ENCODE results near the gene PRKG1.
"Not testable (repeated sequence)": the region's sequence is repeated elsewhere in the genome, so short reads cannot be mapped to it uniquely, and the experiment has no call there.

Gene PRKG1

GRCh38 chr10:51327432-51327831 is 253.1 kb downstream of the PRKG1 start:
- DNase-seq (ENCODE audit: low spot score), result no peak

- no peak for DNase-seq (ENCODE audit: low spot score)
Measured at GRCh38 chr10:51340366-51340765, 266.1 kb downstream of the PRKG1 start.

DNA sequence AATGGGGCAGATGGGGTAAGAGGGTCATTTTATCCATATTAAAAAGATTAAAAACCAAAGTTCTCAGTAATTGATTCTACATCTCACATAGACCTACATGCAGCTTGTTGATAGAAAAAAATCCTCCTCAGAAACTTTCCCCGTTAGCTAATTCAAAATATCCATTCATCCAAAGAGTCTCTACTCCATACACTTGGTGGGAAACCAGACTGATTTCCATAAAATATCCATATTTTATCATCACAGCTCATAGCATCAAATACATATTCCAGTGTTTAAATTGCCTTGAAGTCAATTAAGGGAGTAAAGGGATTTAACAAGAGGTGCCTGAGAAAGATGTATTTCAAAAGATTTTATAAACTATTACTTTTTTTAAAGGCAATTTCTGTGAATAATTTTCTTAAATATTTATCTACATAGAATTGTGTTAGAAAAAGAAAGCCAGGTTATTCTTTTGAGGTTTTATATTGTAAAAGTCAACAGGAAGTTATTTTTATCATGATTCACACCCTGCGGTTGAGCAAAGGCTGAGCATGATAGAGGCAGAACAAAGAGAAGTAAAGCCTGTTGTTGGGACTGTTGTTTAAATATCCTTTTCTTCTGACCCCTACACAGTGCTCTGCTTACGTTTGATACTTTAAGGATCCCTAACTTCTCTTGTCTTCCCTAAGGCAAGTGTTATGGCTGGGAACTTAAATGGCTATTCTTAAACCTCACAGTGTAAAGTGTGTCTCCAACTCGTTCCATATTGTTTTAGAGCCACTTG is 266.7 kb downstream of the PRKG1 start:
- peak; percentile 8 for DNase-seq (ENCODE audit: low spot score)

DNA sequence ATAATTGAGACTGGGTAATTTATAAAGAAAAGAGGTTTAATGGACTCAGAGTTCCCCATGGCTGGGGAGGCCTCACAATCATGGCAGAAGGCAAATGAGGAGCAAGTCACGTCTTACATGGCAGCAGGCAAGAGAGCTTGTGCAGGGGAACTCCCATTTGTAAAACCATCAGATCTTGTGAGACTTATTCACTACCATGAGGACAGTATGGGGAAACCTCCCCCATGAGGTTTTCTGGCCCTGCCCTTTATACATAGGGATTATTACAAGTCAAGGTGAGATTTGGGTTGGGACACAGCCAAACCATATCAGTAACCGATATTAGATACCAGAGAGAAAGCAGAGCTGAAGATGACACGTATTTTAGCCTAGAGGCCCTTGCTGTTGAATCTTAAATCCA is 267.5 kb downstream of the PRKG1 start:
- not testable (repeated sequence) for DNase-seq (ENCODE audit: low spot score)

DNA sequence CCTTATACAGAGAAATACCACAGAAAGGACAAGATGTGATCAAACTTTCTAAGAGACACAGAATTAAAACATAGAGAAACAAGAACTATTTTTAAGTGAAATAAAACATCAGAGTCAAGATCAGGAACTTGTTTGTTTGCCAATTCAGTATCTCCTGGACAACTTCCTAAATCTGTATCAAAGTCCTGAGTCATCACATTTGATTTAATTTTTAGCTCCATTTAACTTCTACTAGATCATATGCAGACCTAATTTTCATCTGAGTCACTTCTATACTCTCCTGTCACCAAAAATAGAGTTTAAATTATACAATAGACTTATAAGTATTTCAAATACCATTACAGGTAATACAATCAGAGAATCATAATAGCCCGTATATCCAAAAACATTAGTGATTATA is 268.1 kb downstream of the PRKG1 start:
- no peak for DNase-seq (ENCODE audit: low spot score)

DNA sequence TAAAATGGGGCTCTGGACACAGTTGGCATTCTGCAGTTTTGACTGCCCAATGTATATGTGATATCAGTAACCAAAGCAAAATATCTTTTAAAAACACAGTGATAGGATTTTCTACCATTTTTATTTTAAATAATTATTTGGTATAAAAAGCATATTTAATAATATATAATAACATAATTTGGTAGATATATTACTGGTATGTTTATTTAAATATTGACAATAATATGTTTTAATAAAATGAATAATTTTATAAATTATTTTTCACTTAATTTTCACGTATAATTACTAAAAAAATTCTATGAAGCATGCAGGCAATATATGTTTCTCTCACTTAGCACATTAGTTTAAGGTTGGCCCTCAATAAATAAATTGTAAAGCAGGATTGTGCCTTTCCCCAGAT is 269.1 kb downstream of the PRKG1 start:
- DNase-seq (ENCODE audit: low spot score), result no peak

GRCh38 chr10:51344371-51344770 is 270.1 kb downstream of the PRKG1 start:
- DNase-seq (ENCODE audit: low spot score), result no peak

- DNase-seq (ENCODE audit: low spot score), result no peak
Measured at GRCh38 chr10:51348622-51349021, 274.3 kb downstream of the PRKG1 start.

DNA sequence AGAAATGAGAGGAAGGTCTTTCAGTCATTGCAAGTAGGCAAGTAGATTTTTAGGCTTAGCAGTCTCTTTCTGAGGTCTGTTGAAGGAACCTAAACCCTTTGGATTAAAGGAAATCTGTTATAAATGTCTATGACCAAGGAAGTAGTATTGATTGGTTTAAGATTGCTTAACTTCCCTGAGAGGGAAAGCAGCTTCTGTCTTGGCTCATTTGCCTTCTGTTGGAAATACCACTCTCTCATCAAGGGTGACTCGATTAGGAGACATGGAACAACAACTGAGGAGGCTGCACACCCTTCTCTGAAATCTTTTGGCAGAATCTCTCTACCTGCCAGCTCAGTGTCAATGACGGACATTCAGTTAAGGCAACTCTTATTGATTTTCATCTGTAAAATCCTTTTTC is 282.9 kb downstream of the PRKG1 start:
- no peak for DNase-seq (ENCODE audit: low spot score)

GRCh38 chr10:51358227-51358626 is 283.9 kb downstream of the PRKG1 start:
- no peak for DNase-seq (ENCODE audit: low spot score)

DNA sequence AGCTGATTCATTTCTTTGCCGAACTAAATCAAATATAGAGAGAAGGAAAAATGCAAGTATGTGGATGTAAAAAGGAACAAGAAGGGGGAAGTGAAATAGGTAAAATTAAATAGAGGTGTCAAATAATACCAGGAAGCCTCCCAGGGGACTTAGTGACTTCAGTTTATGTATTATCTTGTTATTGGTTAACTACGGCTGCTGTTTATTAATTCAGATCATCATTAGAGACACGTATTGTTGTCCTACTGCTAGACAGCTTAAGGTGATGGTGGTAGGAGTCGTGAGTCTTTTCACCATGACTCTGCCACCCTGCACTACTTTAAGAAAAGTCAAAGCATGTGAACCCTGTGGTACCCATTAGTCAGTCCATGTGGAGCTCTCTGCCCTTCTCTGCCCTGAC is 289.1 kb downstream of the PRKG1 start:
- no peak for DNase-seq (ENCODE audit: low spot score)

GRCh38 chr10:51364674-51365073 is 290.4 kb downstream of the PRKG1 start:
- DNase-seq (ENCODE audit: low spot score), result no peak

- no peak for DNase-seq (ENCODE audit: low spot score)
Measured at GRCh38 chr10:51366044-51366443, 291.8 kb downstream of the PRKG1 start.

GRCh38 chr10:51367127-51367526 is 292.8 kb downstream of the PRKG1 start:
- DNase-seq (ENCODE audit: low spot score), result no peak

DNA sequence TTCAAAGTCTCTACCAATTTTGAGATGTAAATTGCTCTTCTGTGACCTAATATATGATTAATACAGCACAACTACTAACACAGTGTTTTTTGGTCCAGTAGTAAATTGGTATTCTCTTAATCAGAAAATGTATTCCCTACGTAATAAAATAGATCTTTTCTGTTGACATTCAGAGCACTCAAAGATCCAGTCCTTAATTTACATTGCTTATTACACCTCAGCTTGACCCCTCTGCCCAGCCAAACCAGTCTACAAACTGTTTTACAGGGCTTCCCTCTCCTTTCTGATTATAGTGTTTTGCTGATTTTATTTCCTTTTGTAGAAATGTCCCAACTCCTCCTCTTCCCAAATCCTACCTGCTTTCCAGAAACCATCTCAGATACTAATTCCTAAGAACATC is 293.4 kb downstream of the PRKG1 start:
- DNase-seq (ENCODE audit: low spot score), result no peak

DNA sequence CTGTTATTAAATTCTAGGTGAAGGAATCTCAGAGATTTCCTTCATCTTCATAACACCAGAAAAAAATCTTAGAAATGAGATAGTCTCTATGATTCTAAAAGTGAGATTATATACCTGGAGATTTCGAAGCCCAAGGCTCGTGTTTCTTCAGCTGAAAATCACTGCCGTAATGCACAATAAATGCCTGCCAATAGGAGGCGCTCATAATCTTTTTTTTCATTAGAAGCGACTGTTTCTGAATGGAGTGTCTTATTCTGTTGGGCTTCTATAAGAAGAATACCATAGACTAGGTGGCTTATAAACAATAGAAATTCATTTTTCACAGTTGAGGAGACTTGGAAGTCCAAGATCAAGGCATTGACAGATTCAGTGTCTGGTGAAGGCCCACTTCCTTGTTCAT is 294.7 kb downstream of the PRKG1 start:
- DNase-seq (ENCODE audit: low spot score), result no peak

- no peak for DNase-seq (ENCODE audit: low spot score)
Measured at GRCh38 chr10:51369903-51370302, 295.6 kb downstream of the PRKG1 start.

DNA sequence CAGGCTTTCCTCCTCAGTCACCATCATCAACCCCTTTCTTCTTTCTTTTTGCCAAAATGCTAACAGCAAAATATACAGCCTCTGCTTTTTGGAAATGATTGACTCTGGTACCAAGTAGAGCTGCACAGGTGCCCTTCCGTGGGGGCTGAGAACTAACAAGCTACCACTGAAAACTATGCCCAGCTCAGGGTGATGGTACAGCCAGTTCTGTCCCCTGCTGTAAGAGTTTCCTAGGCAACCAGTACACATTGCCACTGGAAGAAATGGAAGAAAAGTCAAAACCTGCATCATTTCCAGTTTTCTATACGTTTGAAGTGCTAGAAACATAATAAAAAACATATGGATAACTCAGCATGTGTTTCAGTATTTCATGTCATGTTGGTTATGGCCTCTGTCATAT is 297.5 kb downstream of the PRKG1 start:
- DNase-seq (ENCODE audit: low spot score), result no peak

GRCh38 chr10:51375790-51376189 is 301.5 kb downstream of the PRKG1 start:
- DNase-seq (ENCODE audit: low spot score), result no peak

GRCh38 chr10:51377070-51377931 is 303.0 kb downstream of the PRKG1 start:
- no peak for DNase-seq (ENCODE audit: low spot score)

- no peak for DNase-seq (ENCODE audit: low spot score)
Measured at GRCh38 chr10:51377932-51378599, 303.8 kb downstream of the PRKG1 start.

DNA sequence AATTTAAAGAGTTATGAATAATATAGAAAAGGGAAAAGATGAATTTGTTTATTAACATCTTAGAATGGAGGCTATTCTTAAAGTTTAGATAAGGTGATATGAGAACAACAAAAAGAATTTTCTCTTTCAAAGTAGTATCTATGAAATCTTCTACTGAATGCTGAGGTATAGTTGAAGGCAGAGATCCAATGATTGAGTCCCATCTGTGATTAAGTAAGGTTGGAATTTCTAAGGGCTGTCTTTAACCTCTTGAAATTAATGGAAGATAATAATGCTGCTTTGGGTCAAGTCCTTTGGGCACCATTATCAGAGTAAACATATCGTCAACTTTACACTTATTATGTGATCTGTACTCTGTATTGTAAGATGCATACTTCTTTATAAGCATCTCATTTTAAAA is 307.9 kb downstream of the PRKG1 start:
- no peak for DNase-seq (ENCODE audit: low spot score)

DNA sequence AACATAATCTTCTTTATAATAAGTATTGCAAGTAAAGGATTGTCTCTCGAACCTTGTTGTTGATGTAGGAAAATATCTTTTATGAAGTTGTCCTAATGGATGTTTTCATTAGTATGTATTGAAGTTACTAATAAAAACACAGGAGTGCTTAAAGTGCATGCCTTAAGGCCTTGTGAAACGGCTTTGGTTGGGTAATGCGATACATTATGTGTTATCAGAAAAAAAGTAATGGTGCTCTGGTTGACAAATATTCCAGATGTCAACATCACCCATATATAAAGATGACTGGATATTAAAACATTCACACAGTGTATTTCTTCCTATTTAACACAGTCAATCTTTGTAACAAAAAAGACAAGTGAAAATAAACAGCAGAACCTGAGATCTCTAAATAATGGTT is 310.7 kb downstream of the PRKG1 start:
- DNase-seq (ENCODE audit: low spot score), result no peak

All from SW480 (cell line).